ENCODE data around the gene VWA8.

Gene VWA8

GRCh38 chr13:41616151-41616550 is 344.8 kb downstream of the VWA8 start:
- H3K27me3 ChIP-seq (ENCODE audit: control insufficient read depth in 1 of 2, insufficient read depth in 2 of 2, low read length in 2 of 2) = no peaks in the 10 kb centered on the region
- peaks cover 26% of the 10 kb centered on the region for H3K4me1 ChIP-seq (ENCODE audit: insufficient read depth, low read length)
- no peaks in the 10 kb centered on the region for H3K9me3 ChIP-seq (ENCODE audit: low read length)
- H3K4me3 ChIP-seq (ENCODE audit: low read depth in 1 of 2, low read length in 2 of 2) = no peak overlapping the region
- H3K27ac ChIP-seq (ENCODE audit: low read depth, low read length) = no peak overlapping the region
- H3K36me3 ChIP-seq (ENCODE audit: insufficient read depth, low read length) = peaks cover 5% of the 10 kb centered on the region
- H3K9ac ChIP-seq (ENCODE audit: low read length) = no peak overlapping the region

GRCh38 chr13:41615528-41615855 is 345.4 kb downstream of the VWA8 start:
- H3K36me3 ChIP-seq (ENCODE audit: insufficient read depth, low read length) = peaks cover 11% of the 10 kb centered on the region
- H3K4me3 ChIP-seq (ENCODE audit: low read depth in 1 of 2, low read length in 2 of 2) = no peak overlapping the region
- peaks cover 26% of the 10 kb centered on the region for H3K4me1 ChIP-seq (ENCODE audit: insufficient read depth, low read length)
- H3K9me3 ChIP-seq (ENCODE audit: low read length) = no peaks in the 10 kb centered on the region
- H3K9ac ChIP-seq (ENCODE audit: low read length) = no peak overlapping the region
- no peak overlapping the region for H3K27ac ChIP-seq (ENCODE audit: low read depth, low read length)
- H3K27me3 ChIP-seq (ENCODE audit: control insufficient read depth in 1 of 2, insufficient read depth in 2 of 2, low read length in 2 of 2) = no peaks in the 10 kb centered on the region

- Histone ChIP-seq H3K4me1 (ENCODE audit: insufficient read depth, low read length) (peaks cover 26% of the 10 kb centered on the region), H3K27me3 (ENCODE audit: control insufficient read depth in 1 of 2, insufficient read depth in 2 of 2, low read length in 2 of 2) (no peaks in the 10 kb centered on the region), H3K9ac (ENCODE audit: low read length) (no peak overlapping the region), H3K36me3 (ENCODE audit: insufficient read depth, low read length) (peaks cover 17% of the 10 kb centered on the region), H3K4me3 (ENCODE audit: low read depth in 1 of 2, low read length in 2 of 2) (no peak overlapping the region), H3K27ac (ENCODE audit: low read depth, low read length) (no peak overlapping the region), H3K9me3 (ENCODE audit: low read length) (no peaks in the 10 kb centered on the region)
These were observed 346.0 kb downstream of the VWA8 start for GRCh38 chr13:41614671-41615527.

GRCh38 chr13:41613984-41614661 is 346.8 kb downstream of the VWA8 start:
- no peaks in the 10 kb centered on the region for H3K27me3 ChIP-seq (ENCODE audit: control insufficient read depth in 1 of 2, insufficient read depth in 2 of 2, low read length in 2 of 2)
- H3K9me3 ChIP-seq (ENCODE audit: low read length) = no peaks in the 10 kb centered on the region
- peaks cover 26% of the 10 kb centered on the region for H3K4me1 ChIP-seq (ENCODE audit: insufficient read depth, low read length)
- no peak overlapping the region for H3K9ac ChIP-seq (ENCODE audit: low read length)
- H3K4me3 ChIP-seq (ENCODE audit: low read depth in 1 of 2, low read length in 2 of 2) = no peak overlapping the region
- H3K36me3 ChIP-seq (ENCODE audit: insufficient read depth, low read length) = peaks cover 19% of the 10 kb centered on the region
- no peak overlapping the region for H3K27ac ChIP-seq (ENCODE audit: low read depth, low read length)

- no peaks in the 10 kb centered on the region for H3K9me3 ChIP-seq (ENCODE audit: low read length)
- H3K27ac ChIP-seq (ENCODE audit: low read depth, low read length) = no peak overlapping the region
- H3K4me3 ChIP-seq (ENCODE audit: low read depth in 1 of 2, low read length in 2 of 2) = no peak overlapping the region
These were observed 347.4 kb downstream of the VWA8 start for GRCh38 chr13:41613471-41613870.

GRCh38 chr13:41611385-41611784 is 349.5 kb downstream of the VWA8 start:
- no peak overlapping the region for H3K9ac ChIP-seq (ENCODE audit: low read length)
- peaks cover 27% of the 10 kb centered on the region for H3K36me3 ChIP-seq (ENCODE audit: insufficient read depth, low read length)
- H3K4me1 ChIP-seq (ENCODE audit: insufficient read depth, low read length) = peaks cover 26% of the 10 kb centered on the region
- H3K9me3 ChIP-seq (ENCODE audit: low read length) = no peaks in the 10 kb centered on the region
- H3K27me3 ChIP-seq (ENCODE audit: control insufficient read depth in 1 of 2, insufficient read depth in 2 of 2, low read length in 2 of 2) = no peaks in the 10 kb centered on the region
- H3K4me3 ChIP-seq (ENCODE audit: low read depth in 1 of 2, low read length in 2 of 2) = no peak overlapping the region
- no peak overlapping the region for H3K27ac ChIP-seq (ENCODE audit: low read depth, low read length)

More at GRCh38 chr13:41613471-41613870, 347.4 kb downstream of the VWA8 start:
- Histone ChIP-seq H3K4me1 (ENCODE audit: insufficient read depth, low read length) (peaks cover 26% of the 10 kb centered on the region), H3K27me3 (ENCODE audit: control insufficient read depth in 1 of 2, insufficient read depth in 2 of 2, low read length in 2 of 2) (no peaks in the 10 kb centered on the region), H3K36me3 (ENCODE audit: insufficient read depth, low read length) (peaks cover 25% of the 10 kb centered on the region), H3K9ac (ENCODE audit: low read length) (no peak overlapping the region)

- no peaks in the 10 kb centered on the region for H3K27me3 ChIP-seq (ENCODE audit: control insufficient read depth in 1 of 2, insufficient read depth in 2 of 2, low read length in 2 of 2)
- no peak overlapping the region for H3K4me3 ChIP-seq (ENCODE audit: low read depth in 1 of 2, low read length in 2 of 2)
- H3K4me1 ChIP-seq (ENCODE audit: insufficient read depth, low read length) = peaks cover 19% of the 10 kb centered on the region
- H3K27ac ChIP-seq (ENCODE audit: low read depth, low read length) = no peak overlapping the region
- no peak overlapping the region for H3K9ac ChIP-seq (ENCODE audit: low read length)
- H3K9me3 ChIP-seq (ENCODE audit: low read length) = no peaks in the 10 kb centered on the region
- peaks cover 28% of the 10 kb centered on the region for H3K36me3 ChIP-seq (ENCODE audit: insufficient read depth, low read length)
These were observed 350.5 kb downstream of the VWA8 start for GRCh38 chr13:41610404-41610803.

GRCh38 chr13:41609828-41610227 is 351.1 kb downstream of the VWA8 start:
- H3K36me3 ChIP-seq (ENCODE audit: insufficient read depth, low read length) = peaks cover 34% of the 10 kb centered on the region
- H3K27me3 ChIP-seq (ENCODE audit: control insufficient read depth in 1 of 2, insufficient read depth in 2 of 2, low read length in 2 of 2) = no peaks in the 10 kb centered on the region
- H3K4me1 ChIP-seq (ENCODE audit: insufficient read depth, low read length) = peaks cover 14% of the 10 kb centered on the region
- H3K9ac ChIP-seq (ENCODE audit: low read length) = no peak overlapping the region
- no peaks in the 10 kb centered on the region for H3K9me3 ChIP-seq (ENCODE audit: low read length)
- no peak overlapping the region for H3K4me3 ChIP-seq (ENCODE audit: low read depth in 1 of 2, low read length in 2 of 2)
- no peak overlapping the region for H3K27ac ChIP-seq (ENCODE audit: low read depth, low read length)

GRCh38 chr13:41608839-41609177 is 352.1 kb downstream of the VWA8 start:
- Histone ChIP-seq H3K4me1 (ENCODE audit: insufficient read depth, low read length) (peaks cover 4% of the 10 kb centered on the region), H3K27ac (ENCODE audit: low read depth, low read length) (no peak overlapping the region), H3K9ac (ENCODE audit: low read length) (no peak overlapping the region), H3K4me3 (ENCODE audit: low read depth in 1 of 2, low read length in 2 of 2) (no peak overlapping the region), H3K36me3 (ENCODE audit: insufficient read depth, low read length) (peaks cover 37% of the 10 kb centered on the region), H3K27me3 (ENCODE audit: control insufficient read depth in 1 of 2, insufficient read depth in 2 of 2, low read length in 2 of 2) (no peaks in the 10 kb centered on the region), H3K9me3 (ENCODE audit: low read length) (no peaks in the 10 kb centered on the region)

- H3K36me3 ChIP-seq (ENCODE audit: insufficient read depth, low read length) = peaks cover 37% of the 10 kb centered on the region
- H3K27me3 ChIP-seq (ENCODE audit: control insufficient read depth in 1 of 2, insufficient read depth in 2 of 2, low read length in 2 of 2) = no peaks in the 10 kb centered on the region
- no peaks in the 10 kb centered on the region for H3K9me3 ChIP-seq (ENCODE audit: low read length)
- H3K4me1 ChIP-seq (ENCODE audit: insufficient read depth, low read length) = no peaks in the 10 kb centered on the region
- H3K4me3 ChIP-seq (ENCODE audit: low read depth in 1 of 2, low read length in 2 of 2) = no peak overlapping the region
- H3K9ac ChIP-seq (ENCODE audit: low read length) = no peak overlapping the region
- no peak overlapping the region for H3K27ac ChIP-seq (ENCODE audit: low read depth, low read length)
These were observed 352.6 kb downstream of the VWA8 start for GRCh38 chr13:41608111-41608838.

GRCh38 chr13:41606646-41607045 is 354.3 kb downstream of the VWA8 start:
- Histone ChIP-seq H3K9me3 (ENCODE audit: low read length) (no peaks in the 10 kb centered on the region), H3K27me3 (ENCODE audit: control insufficient read depth in 1 of 2, insufficient read depth in 2 of 2, low read length in 2 of 2) (no peaks in the 10 kb centered on the region), H3K4me3 (ENCODE audit: low read depth in 1 of 2, low read length in 2 of 2) (no peak overlapping the region), H3K9ac (ENCODE audit: low read length) (no peak overlapping the region), H3K4me1 (ENCODE audit: insufficient read depth, low read length) (no peaks in the 10 kb centered on the region), H3K27ac (ENCODE audit: low read depth, low read length) (no peak overlapping the region), H3K36me3 (ENCODE audit: insufficient read depth, low read length) (peaks cover 37% of the 10 kb centered on the region)

Measured in muscle layer of colon (tissue), 2 donors.